K562 (cell line): ENCODE data around the gene PLEKHH3. TPM values are rescaled to one million over a fixed set of nuclear protein-coding genes. Genes with fewer than 3 reads are reported as not detected.

Source experiments
- ATF7 ChIP-seq: fragments of 450-650 bp; IDR thresholded peaks from 2 replicates; pipeline ENCODE4 v1.7.1; 2014; ENCODE audit warnings: mild to moderate bottlenecking, moderate library complexity
- CXXC5 ChIP-seq: fragments of 250-450 bp; sonication (Bioruptor Pico); IDR thresholded peaks from 2 replicates; pipeline ENCODE4 v1.8.0; 2022; ENCODE audit warnings: inconsistent platforms, mild to moderate bottlenecking, moderate library complexity
- ESRRA ChIP-seq: fragments of 450-650 bp; IDR thresholded peaks from 2 replicates; pipeline ENCODE4 v1.6.1; 2014; ENCODE audit warnings: low read depth, mild to moderate bottlenecking, moderate library complexity, borderline replicate concordance
- NFRKB ChIP-seq: fragments of 450-650 bp; IDR thresholded peaks from 2 replicates; pipeline ENCODE4 v1.6.1; 2016; ENCODE audit warnings: low read depth
- NONO ChIP-seq, 2 experiments: fragments of 200-400 bp in 1 of 2; fragments of 450-650 bp in 1 of 2; formaldehyde crosslinking in 1 of 2; IDR thresholded peaks; 2 replicates each; pipeline ENCODE4 v1.6.1; 2017; ENCODE audit warnings: low read depth in 2 of 2, mild to moderate bottlenecking in 2 of 2, moderate library complexity in 2 of 2, low read length in 1 of 2
- PTRF ChIP-seq: fragments of 450-650 bp; IDR thresholded peaks from 2 replicates; pipeline ENCODE4 v1.6.1; 2016; ENCODE audit warnings: mild to moderate bottlenecking, missing genetic modification characterization, missing compliant biosample characterization
- RB1 ChIP-seq: fragments of 450-650 bp; IDR thresholded peaks from 2 replicates; pipeline ENCODE4 v1.6.1; 2017; ENCODE audit warnings: low read depth, mild to moderate bottlenecking
- SMARCA4 ChIP-seq: fragments of 450-650 bp; IDR thresholded peaks from 2 replicates; pipeline ENCODE4 v1.6.1; 2016
- SMARCE1 ChIP-seq: fragments of 450-650 bp; IDR thresholded peaks from 2 replicates; pipeline ENCODE4 v1.7.1; 2016; ENCODE audit warnings: mild to moderate bottlenecking
- SMC3 ChIP-seq: conservative IDR thresholded peaks from 2 replicates; pipeline ENCODE4 v1.6.1; 2011; ENCODE audit warnings: low read depth, low read length, improper control_type of control experiment; ENCODE audit not compliant: insufficient read depth
- STAT5A ChIP-seq: IDR thresholded peaks from 2 replicates; pipeline ENCODE4 v1.6.1; 2012; ENCODE audit warnings: low read length, inconsistent platforms, borderline replicate concordance
- ZBTB8A ChIP-seq: fragments of 450-650 bp; IDR thresholded peaks from 2 replicates; pipeline ENCODE4 v1.6.1; 2018; ENCODE audit warnings: mild to moderate bottlenecking, moderate library complexity; ENCODE audit not compliant: partially characterized antibody
- ZNF175 ChIP-seq: fragments of 200-800 bp; sonication (Bioruptor generic); IDR thresholded peaks from 2 replicates; pipeline ENCODE4 v1.6.1; 2016; ENCODE audit warnings: low read depth, mild to moderate bottlenecking, missing genetic modification characterization, missing compliant biosample characterization
- polyA plus RNA-seq, 8 experiments: library from polyadenylated mRNA; depleted of rRNA in 4 of 8; stranded (reverse) in 5 of 8; unstranded in 3 of 8; fragments of >200 nt; fragmentation: Nextera tagmentation in 2 of 8; fragmentation: Illumina TruSeq in 1 of 8; extraction: Ambion mirVana in 2 of 8; extraction: Trizol in 1 of 8; gene quantifications; 2 replicates each; pipeline versions ENCODE4 v1.2.1 to v1.2.3, GENCODE V29; 2011 to 2014; ENCODE audit warnings: inconsistent platforms in 1 of 8, missing spikeins in 1 of 8
- total RNA-seq, 7 experiments: library from RNA; depleted of rRNA in 6 of 7; stranded (reverse); fragments of >200 nt in 6 of 7; fragmentation: Illumina TruSeq in 2 of 7; extraction: Trizol in 2 of 7; gene quantifications; 2 replicates each; pipeline versions ENCODE4 v1.2.1 to v1.2.3, GENCODE V29; 2011 to 2021; ENCODE audit warnings: low replicate concordance in 1 of 7
- TF ChIP-seq, protein P1 (sequence below): fragments of 250-450 bp; sonication (Bioruptor Pico); IDR thresholded peaks from 2 replicates; pipeline ENCODE4 v1.4.0; 2020
- TF ChIP-seq, protein P2 (sequence below): fragments of 450-650 bp; IDR thresholded peaks from 2 replicates; pipeline ENCODE4 v1.6.1; 2014; ENCODE audit warnings: low read depth, mild to moderate bottlenecking, moderate library complexity, borderline replicate concordance
- TF ChIP-seq, protein P3 (sequence below): fragments of 250-450 bp; sonication (Bioruptor Pico); IDR thresholded peaks from 2 replicates; pipeline ENCODE4 v1.9.0; 2021; ENCODE audit warnings: mild to moderate bottlenecking, inconsistent platforms
- TF ChIP-seq, protein P4 (sequence below): fragments of 200-800 bp; sonication (Bioruptor generic); IDR thresholded peaks from 2 replicates; pipeline ENCODE4 v1.6.1; 2017; ENCODE audit warnings: missing genetic modification characterization, missing compliant biosample characterization

PLEKHH3 gene
- total and polyA plus RNA-seq, 9 of the 15 experiments (the other 6 are each of a cell fraction or from before 2014, with no cell fraction given): 0.58 to 34.5 (median 5.0) TPM

DNA sequence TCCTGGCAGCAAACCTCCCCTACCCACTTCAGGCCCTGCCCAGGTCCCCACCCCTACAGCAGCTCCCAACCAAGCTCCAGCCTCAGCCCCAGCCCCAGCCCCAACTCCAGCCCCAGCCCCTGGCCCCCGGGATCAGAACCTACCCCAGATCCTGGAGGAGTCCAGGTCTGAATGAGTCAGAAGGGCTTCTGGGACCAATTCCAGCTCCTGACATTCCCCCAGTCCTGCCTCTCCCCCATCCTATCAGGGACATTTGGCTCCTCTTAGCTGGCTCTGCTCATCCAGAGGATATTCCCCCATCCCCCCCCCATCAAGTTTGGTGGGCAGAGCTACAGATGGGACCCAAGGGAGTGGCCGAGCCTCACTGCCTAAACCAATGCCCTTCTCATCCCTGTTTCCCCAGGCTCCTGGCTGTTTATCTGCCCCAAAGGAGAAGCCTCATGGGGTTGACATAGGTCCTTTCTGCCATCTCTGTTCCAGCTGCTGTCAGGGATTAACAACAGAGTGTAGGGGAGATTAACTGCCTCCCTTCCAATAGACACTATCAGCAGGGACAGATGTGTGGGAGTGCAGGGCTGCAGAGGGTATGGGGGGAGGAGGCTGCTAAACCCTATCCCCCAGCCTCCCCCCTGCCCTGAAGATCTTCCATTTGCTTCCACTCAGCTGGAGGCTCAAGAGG, 22.1 kb upstream of the PLEKHH3 start (continued):
- TF ChIP-seq, protein P1, sequence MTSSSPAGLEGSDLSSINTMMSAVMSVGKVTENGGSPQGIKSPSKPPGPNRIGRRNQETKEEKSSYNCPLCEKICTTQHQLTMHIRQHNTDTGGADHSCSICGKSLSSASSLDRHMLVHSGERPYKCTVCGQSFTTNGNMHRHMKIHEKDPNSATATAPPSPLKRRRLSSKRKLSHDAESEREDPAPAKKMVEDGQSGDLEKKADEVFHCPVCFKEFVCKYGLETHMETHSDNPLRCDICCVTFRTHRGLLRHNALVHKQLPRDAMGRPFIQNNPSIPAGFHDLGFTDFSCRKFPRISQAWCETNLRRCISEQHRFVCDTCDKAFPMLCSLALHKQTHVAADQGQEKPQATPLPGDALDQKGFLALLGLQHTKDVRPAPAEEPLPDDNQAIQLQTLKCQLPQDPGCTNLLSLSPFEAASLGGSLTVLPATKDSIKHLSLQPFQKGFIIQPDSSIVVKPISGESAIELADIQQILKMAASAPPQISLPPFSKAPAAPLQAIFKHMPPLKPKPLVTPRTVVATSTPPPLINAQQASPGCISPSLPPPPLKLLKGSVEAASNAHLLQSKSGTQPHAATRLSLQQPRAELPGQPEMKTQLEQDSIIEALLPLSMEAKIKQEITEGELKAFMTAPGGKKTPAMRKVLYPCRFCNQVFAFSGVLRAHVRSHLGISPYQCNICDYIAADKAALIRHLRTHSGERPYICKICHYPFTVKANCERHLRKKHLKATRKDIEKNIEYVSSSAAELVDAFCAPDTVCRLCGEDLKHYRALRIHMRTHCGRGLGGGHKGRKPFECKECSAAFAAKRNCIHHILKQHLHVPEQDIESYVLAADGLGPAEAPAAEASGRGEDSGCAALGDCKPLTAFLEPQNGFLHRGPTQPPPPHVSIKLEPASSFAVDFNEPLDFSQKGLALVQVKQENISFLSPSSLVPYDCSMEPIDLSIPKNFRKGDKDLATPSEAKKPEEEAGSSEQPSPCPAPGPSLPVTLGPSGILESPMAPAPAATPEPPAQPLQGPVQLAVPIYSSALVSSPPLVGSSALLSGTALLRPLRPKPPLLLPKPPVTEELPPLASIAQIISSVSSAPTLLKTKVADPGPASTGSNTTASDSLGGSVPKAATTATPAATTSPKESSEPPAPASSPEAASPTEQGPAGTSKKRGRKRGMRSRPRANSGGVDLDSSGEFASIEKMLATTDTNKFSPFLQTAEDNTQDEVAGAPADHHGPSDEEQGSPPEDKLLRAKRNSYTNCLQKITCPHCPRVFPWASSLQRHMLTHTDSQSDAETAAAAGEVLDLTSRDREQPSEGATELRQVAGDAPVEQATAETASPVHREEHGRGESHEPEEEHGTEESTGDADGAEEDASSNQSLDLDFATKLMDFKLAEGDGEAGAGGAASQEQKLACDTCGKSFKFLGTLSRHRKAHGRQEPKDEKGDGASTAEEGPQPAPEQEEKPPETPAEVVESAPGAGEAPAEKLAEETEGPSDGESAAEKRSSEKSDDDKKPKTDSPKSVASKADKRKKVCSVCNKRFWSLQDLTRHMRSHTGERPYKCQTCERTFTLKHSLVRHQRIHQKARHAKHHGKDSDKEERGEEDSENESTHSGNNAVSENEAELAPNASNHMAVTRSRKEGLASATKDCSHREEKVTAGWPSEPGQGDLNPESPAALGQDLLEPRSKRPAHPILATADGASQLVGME: 0 out of 2 replicates have a peak, but pooled peaks have one; percentile 67
- TF ChIP-seq, protein P2, sequence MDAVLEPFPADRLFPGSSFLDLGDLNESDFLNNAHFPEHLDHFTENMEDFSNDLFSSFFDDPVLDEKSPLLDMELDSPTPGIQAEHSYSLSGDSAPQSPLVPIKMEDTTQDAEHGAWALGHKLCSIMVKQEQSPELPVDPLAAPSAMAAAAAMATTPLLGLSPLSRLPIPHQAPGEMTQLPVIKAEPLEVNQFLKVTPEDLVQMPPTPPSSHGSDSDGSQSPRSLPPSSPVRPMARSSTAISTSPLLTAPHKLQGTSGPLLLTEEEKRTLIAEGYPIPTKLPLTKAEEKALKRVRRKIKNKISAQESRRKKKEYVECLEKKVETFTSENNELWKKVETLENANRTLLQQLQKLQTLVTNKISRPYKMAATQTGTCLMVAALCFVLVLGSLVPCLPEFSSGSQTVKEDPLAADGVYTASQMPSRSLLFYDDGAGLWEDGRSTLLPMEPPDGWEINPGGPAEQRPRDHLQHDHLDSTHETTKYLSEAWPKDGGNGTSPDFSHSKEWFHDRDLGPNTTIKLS: peak; percentile 75
- TF ChIP-seq NFRKB: no peak
- TF ChIP-seq STAT5A: peak; percentile 99
- peak; percentile 100 for TF ChIP-seq SMARCE1
- peak; percentile 100 for TF ChIP-seq SMARCA4
- TF ChIP-seq ZNF175: peak; percentile 96
- no peak for TF ChIP-seq PTRF (tag)
- TF ChIP-seq SMC3: no peak; the same call in 1 of the 2 replicates
- TF ChIP-seq RB1: peak; percentile 80; the same call in 1 of the 2 replicates
- TF ChIP-seq ATF7: peak; percentile 87
- TF ChIP-seq NONO (IDR thresholded peaks at IDR 0.05; ENCODE audit: low read depth in 2 of 2, low read length in 1 of 2): peak in 1 of 2 experiments; percentile 96; a peak in 2 of 4 replicates
- TF ChIP-seq, protein P3, sequence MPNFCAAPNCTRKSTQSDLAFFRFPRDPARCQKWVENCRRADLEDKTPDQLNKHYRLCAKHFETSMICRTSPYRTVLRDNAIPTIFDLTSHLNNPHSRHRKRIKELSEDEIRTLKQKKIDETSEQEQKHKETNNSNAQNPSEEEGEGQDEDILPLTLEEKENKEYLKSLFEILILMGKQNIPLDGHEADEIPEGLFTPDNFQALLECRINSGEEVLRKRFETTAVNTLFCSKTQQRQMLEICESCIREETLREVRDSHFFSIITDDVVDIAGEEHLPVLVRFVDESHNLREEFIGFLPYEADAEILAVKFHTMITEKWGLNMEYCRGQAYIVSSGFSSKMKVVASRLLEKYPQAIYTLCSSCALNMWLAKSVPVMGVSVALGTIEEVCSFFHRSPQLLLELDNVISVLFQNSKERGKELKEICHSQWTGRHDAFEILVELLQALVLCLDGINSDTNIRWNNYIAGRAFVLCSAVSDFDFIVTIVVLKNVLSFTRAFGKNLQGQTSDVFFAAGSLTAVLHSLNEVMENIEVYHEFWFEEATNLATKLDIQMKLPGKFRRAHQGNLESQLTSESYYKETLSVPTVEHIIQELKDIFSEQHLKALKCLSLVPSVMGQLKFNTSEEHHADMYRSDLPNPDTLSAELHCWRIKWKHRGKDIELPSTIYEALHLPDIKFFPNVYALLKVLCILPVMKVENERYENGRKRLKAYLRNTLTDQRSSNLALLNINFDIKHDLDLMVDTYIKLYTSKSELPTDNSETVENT (CRISPR knock-in tag): peak; percentile 60
- TF ChIP-seq, protein P4, sequence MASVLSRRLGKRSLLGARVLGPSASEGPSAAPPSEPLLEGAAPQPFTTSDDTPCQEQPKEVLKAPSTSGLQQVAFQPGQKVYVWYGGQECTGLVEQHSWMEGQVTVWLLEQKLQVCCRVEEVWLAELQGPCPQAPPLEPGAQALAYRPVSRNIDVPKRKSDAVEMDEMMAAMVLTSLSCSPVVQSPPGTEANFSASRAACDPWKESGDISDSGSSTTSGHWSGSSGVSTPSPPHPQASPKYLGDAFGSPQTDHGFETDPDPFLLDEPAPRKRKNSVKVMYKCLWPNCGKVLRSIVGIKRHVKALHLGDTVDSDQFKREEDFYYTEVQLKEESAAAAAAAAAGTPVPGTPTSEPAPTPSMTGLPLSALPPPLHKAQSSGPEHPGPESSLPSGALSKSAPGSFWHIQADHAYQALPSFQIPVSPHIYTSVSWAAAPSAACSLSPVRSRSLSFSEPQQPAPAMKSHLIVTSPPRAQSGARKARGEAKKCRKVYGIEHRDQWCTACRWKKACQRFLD (CRISPR knock-in tag): peak; percentile 99
- TF ChIP-seq ESRRA: peak; percentile 59; the same call in 1 of the 2 replicates
- no peak for TF ChIP-seq ZBTB8A
- TF ChIP-seq CXXC5 (CRISPR knock-in tag): peak; percentile 83
